ENCODE measurements around the gene KATNA1. TPM values are rescaled to one million over a fixed set of nuclear protein-coding genes. Genes with fewer than 3 reads are reported as not detected.

The KATNA1 gene
- total RNA-seq, 1 experiment from 2014 or later: 20.6 TPM

- Histone ChIP-seq H3K9me2 (ENCODE audit: insufficient read depth) (no peaks in the 10 kb centered on the region), H3K9ac (ENCODE audit: low read length) (no peak overlapping the region), H3K36me3 (ENCODE audit: control insufficient read depth in 1 of 2, insufficient read depth in 2 of 2, low read length in 2 of 2) (no peaks in the 10 kb centered on the region), H3K4me1 (ENCODE audit: control insufficient read depth in 1 of 2, insufficient read depth in 2 of 2, low read length in 2 of 2) (peaks cover 8 to 13% of the 10 kb centered on the region in 2 experiments; a peak in 3 of 4 replicates), H3K4me3 (replicated peaks in 1 of 2; ENCODE audit: low read depth in 1 of 2, low read length in 2 of 2) (no peak overlapping the region), H3K9me3 (ENCODE audit: control insufficient read depth in 1 of 2, insufficient read depth in 1 of 2, low read depth in 1 of 2, low read length in 2 of 2) (no peaks in the 10 kb centered on the region), H3K27ac (ENCODE audit: low read depth, low read length) (no peak overlapping the region), H4K20me1 (ENCODE audit: insufficient read depth) (no peaks in the 10 kb centered on the region), H3K4me2 (ENCODE audit: low read length) (no peak overlapping the region), H2AFZ (ENCODE audit: low read depth, low read length, poor library complexity, severe bottlenecking) (no peak overlapping the region), H3K79me2 (ENCODE audit: insufficient read depth, low read length) (peaks cover 18% of the 10 kb centered on the region), H3K27me3 (ENCODE audit: insufficient read depth, low read length) (no peaks in the 10 kb centered on the region)
- no peak for ATAC-seq
- no TSS peak for BruUV-seq (replicated peaks)
- POLR2A ChIA-PET: no interaction called here
- DNase-seq (ENCODE audit: low read depth, low spot score): no peak
- TF ChIP-seq REST (IDR thresholded peaks at IDR 0.05; ENCODE audit: low read depth) (no peak), SIN3A (IDR thresholded peaks at IDR 0.05; ENCODE audit: low read depth) (no peak), SRF (IDR thresholded peaks at IDR 0.05; ENCODE audit: low read depth) (no peak), EZH2phosphoT487 (IDR thresholded peaks at IDR 0.05; ENCODE audit: borderline replicate concordance) (no peak), JUND (IDR thresholded peaks at IDR 0.05) (no peak), SP1 (IDR thresholded peaks at IDR 0.05; ENCODE audit: low read depth) (no peak), POLR2AphosphoS5 (IDR thresholded peaks at IDR 0.05; ENCODE audit: low read depth, low read length) (no peak), EZH2 (IDR thresholded peaks at IDR 0.05) (no peak), YY1 (IDR thresholded peaks at IDR 0.05; ENCODE audit: extremely low read depth, insufficient replicate concordance, low read depth, low read length) (no peak), ZFX (IDR thresholded peaks at IDR 0.05) (no peak)
- TF ChIP-seq, protein P1, sequence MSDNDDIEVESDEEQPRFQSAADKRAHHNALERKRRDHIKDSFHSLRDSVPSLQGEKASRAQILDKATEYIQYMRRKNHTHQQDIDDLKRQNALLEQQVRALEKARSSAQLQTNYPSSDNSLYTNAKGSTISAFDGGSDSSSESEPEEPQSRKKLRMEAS (IDR thresholded peaks at IDR 0.05): no peak
- CTCF ChIA-PET: interaction anchor here (1.7 kb wide), 1 partner anchor 18 kb away, joined by 4 read pairs; the partner anchor contains the start of gene PPIL4
- RAD21 ChIA-PET (ENCODE audit: low non-redundant PET in 1 of 2, low total read pairs in 2 of 2, uncharacterized antibody in 2 of 2, unreplicated experiment in 2 of 2): no interaction called here
- intact Hi-C loops (cut with micrococcal nuclease): no loop called here
Measured at GRCh38 chr6:149563928-149564325, 84.6 kb downstream of the KATNA1 start.
